Neuronal stem cell (in vitro differentiated cells): Measurements from ENCODE around the gene MDFI.

Source experiments
- DNase-seq: peaks from one replicate; pipeline ENCODE4 v3.0.0-alpha.2; 2013; ENCODE audit warnings: low spot score
- H2AFZ ChIP-seq: one replicate; pipeline ENCODE4 v1.6.1; 2013; ENCODE audit warnings: mild to moderate bottlenecking, low read length, inconsistent platforms
- H2AK5ac ChIP-seq: 2 replicates; pipeline ENCODE4 v1.6.1; 2013; ENCODE audit warnings: low read depth, mild to moderate bottlenecking, inconsistent platforms, low read length, moderate library complexity, mixed read lengths
- H2BK120ac ChIP-seq: 2 replicates; pipeline ENCODE4 v1.6.1; 2013; ENCODE audit warnings: low read depth, mild to moderate bottlenecking, inconsistent platforms, low read length, moderate library complexity, mixed read lengths
- H2BK12ac ChIP-seq: one replicate; pipeline ENCODE4 v1.6.1; 2013; ENCODE audit warnings: low read length, inconsistent platforms
- H2BK15ac ChIP-seq: 2 replicates; pipeline ENCODE4 v1.6.1; 2013; ENCODE audit warnings: mild to moderate bottlenecking, low read length, inconsistent platforms, mixed read lengths
- H2BK5ac ChIP-seq: one replicate; pipeline ENCODE4 v1.6.1; 2013; ENCODE audit warnings: inconsistent platforms, mild to moderate bottlenecking, low read length, moderate library complexity
- H3K14ac ChIP-seq: one replicate; pipeline ENCODE4 v1.6.1; 2013; ENCODE audit warnings: low read length, inconsistent platforms
- H3K18ac ChIP-seq: 2 replicates; pipeline ENCODE4 v1.6.1; 2013; ENCODE audit warnings: low read length, inconsistent platforms
- H3K23ac ChIP-seq: 2 replicates; pipeline ENCODE4 v1.6.1; 2013; ENCODE audit warnings: low read depth, mild to moderate bottlenecking, mixed read lengths, low read length, inconsistent platforms; ENCODE audit not compliant: poor library complexity
- H3K27ac ChIP-seq: replicated peaks from 3 replicates; pipeline ENCODE4 v1.5.1; 2013; ENCODE audit warnings: low read length, inconsistent platforms
- H3K27me3 ChIP-seq, 3 experiments: 2 replicates each; pipeline ENCODE4 v1.6.1; 2013; ENCODE audit warnings: low read length in 3 of 3, mild to moderate bottlenecking in 2 of 3, inconsistent platforms in 1 of 3, low read depth in 1 of 3, mixed read lengths in 1 of 3, moderate library complexity in 1 of 3; ENCODE audit not compliant: control insufficient read depth in 3 of 3, insufficient read depth in 3 of 3
- H3K36me3 ChIP-seq, 2 donors: replicated peaks in 1 of 2; 2 replicates each; pipeline ENCODE4 v1.6.1; 2013; ENCODE audit warnings: low read length in 2 of 2; ENCODE audit not compliant: control insufficient read depth in 2 of 2, insufficient read depth in 2 of 2
- H3K4ac ChIP-seq: 2 replicates; pipeline ENCODE4 v1.6.1; 2013; ENCODE audit warnings: inconsistent platforms, mild to moderate bottlenecking, low read length, moderate library complexity
- H3K4me1 ChIP-seq, 2 donors: 1 replicate in 1 of 2; 2 replicates in 1 of 2; pipeline ENCODE4 v1.6.1; 2013; ENCODE audit warnings: low read length in 2 of 2, low read depth in 1 of 2; ENCODE audit not compliant: control insufficient read depth in 2 of 2, insufficient read depth in 1 of 2
- H3K4me2 ChIP-seq: one replicate; pipeline ENCODE4 v1.6.1; 2013; ENCODE audit warnings: mild to moderate bottlenecking, low read length, inconsistent platforms; ENCODE audit not compliant: insufficient read depth, poor library complexity, severe bottlenecking
- H3K4me3 ChIP-seq, 2 donors: 2 replicates each; pipeline ENCODE4 v1.5.1; 2013; ENCODE audit warnings: low read length in 2 of 2, mild to moderate bottlenecking in 2 of 2, inconsistent platforms in 1 of 2, moderate library complexity in 1 of 2
- H3K79me1 ChIP-seq: one replicate; pipeline ENCODE4 v1.6.1; 2013; ENCODE audit warnings: low read depth, mild to moderate bottlenecking, inconsistent platforms, low read length, moderate library complexity
- H3K9ac ChIP-seq: one replicate; pipeline ENCODE4 v1.6.1; 2013; ENCODE audit warnings: mild to moderate bottlenecking, low read depth, low read length, inconsistent platforms; ENCODE audit not compliant: poor library complexity
- H3K9me3 ChIP-seq, 2 donors: replicated peaks in 1 of 2; 2 replicates each; pipeline versions ENCODE3 to v1.6.1; 2013; ENCODE audit warnings: low read length in 2 of 2, mild to moderate bottlenecking in 2 of 2, inconsistent platforms in 1 of 2, low read depth in 1 of 2, mixed read lengths in 1 of 2, moderate library complexity in 1 of 2; ENCODE audit not compliant: control insufficient read depth in 2 of 2, insufficient read depth in 1 of 2
- H4K8ac ChIP-seq: one replicate; pipeline ENCODE4 v1.6.1; 2013; ENCODE audit warnings: low read depth, mild to moderate bottlenecking, inconsistent platforms, low read length, moderate library complexity
- H4K91ac ChIP-seq: one replicate; pipeline ENCODE4 v1.6.1; 2013; ENCODE audit warnings: low read length, low read depth, mild to moderate bottlenecking, inconsistent platforms; ENCODE audit not compliant: poor library complexity
- WGBS, 2 donors: extraction: QIAGEN DNeasy Blood & Tissue Kit; methylation state at CpG; one replicate each; pipeline ENCODE4 v1.1.7; 2013; ENCODE audit warnings: missing lambda C conversion rate in 2 of 2, mixed read lengths in 1 of 2; ENCODE audit not compliant: insufficient read length in 2 of 2, insufficient replicate concordance in 1 of 2; ENCODE audit errors: extremely low coverage in 2 of 2; 5-methylcytosine and 5-hydroxymethylcytosine counted together

MDFI gene

DNA sequence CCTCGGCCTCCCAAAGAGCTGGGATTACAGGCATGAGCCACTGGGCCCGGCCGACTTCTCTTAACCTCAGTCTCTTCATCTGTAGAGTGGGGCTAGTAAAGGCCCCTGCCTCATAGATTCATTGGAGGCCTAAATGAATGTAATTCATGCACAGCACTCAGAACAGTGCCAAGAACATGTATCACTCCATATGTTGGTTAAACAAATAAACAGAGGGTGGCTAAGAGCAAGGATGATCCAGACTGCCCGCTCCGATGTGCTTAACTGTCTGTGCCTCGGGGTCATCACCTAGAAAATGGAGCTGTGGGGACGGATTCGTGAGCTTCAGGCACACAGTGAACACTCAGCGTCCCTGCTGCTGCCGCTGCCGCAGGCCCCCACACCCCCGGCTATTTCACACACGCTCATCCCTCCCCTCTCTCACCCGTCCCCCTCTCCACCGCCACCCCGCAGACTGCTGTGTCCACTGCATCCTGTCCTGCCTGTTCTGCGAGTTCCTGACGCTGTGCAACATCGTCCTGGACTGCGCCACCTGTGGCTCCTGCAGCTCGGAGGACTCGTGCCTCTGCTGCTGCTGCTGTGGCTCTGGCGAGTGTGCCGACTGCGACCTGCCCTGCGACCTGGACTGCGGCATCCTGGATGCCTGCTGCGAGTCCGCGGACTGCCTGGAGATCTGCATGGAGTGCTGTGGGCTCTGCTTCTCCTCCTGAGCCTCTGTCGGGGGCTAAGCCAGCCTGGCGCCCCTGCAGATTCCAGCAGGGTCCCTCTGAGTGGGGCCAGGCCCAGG is 14.8 kb downstream of the MDFI start:
- Histone ChIP-seq H3K14ac (peak overlapping the region; percentile 66), H2BK5ac (no peak overlapping the region), H2AK5ac (no peak overlapping the region), H3K36me3 (peaks cover 29 to 57% of the 10 kb centered on the region in 2 donors), H3K9ac (peak overlapping the region; percentile 68), H3K4me1 (peaks cover 4 to 10% of the 10 kb centered on the region in 2 donors), H3K79me1 (peaks cover 6% of the 10 kb centered on the region), H2BK12ac (peak overlapping the region; percentile 9), H4K91ac (no peak overlapping the region), H3K23ac (peak overlapping the region; percentile 93), H3K27ac (no peak overlapping the region), H3K4me2 (no peak overlapping the region), H3K18ac (peak overlapping the region; percentile 36), H3K4ac (no peak overlapping the region), H3K9me3 (no peaks in the 10 kb centered on the region), H2AFZ (no peak overlapping the region), H3K27me3 (no peaks in the 10 kb centered on the region), H2BK120ac (no peak overlapping the region), H4K8ac (no peak overlapping the region), H2BK15ac (no peak overlapping the region), H3K4me3 (no peak overlapping the region)
- WGBS, 2 donors, result no CpG with 5 or more reads among the region's 32 CpGs
- no peak for DNase-seq

DNA sequence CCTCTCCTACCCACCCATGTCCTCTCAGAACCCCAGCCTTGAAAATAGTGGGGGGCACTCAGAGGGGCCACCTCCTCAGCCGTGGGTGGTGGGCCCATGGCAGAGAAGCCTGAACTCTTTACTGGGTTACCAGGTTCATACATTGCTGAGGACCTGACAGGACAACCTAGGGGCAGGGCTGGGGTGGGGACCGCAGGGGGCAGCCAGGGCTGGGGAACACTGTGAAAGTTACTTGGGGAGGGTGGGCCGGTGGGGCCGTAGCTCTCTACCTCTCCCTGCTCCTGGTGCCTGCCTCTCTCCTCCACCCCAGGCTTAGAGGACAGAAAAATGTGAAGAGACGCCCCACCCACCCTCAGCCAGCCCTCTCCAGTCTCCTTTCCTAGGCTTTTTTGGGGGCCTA is 15.4 kb downstream of the MDFI start:
- Histone ChIP-seq H4K8ac (no peak overlapping the region), H2AK5ac (no peak overlapping the region), H3K36me3 (peaks cover 26 to 51% of the 10 kb centered on the region in 2 donors), H4K91ac (no peak overlapping the region), H3K4me1 (peaks cover 4 to 10% of the 10 kb centered on the region in 2 donors), H3K27ac (no peak overlapping the region), H3K4ac (no peak overlapping the region), H3K27me3 (no peaks in the 10 kb centered on the region), H3K9ac (no peak overlapping the region), H3K9me3 (no peaks in the 10 kb centered on the region), H2AFZ (no peak overlapping the region), H3K4me2 (no peak overlapping the region), H3K14ac (no peak overlapping the region), H3K18ac (no peak overlapping the region), H3K23ac (no peak overlapping the region), H2BK15ac (no peak overlapping the region), H2BK5ac (no peak overlapping the region), H2BK12ac (no peak overlapping the region), H3K4me3 (no peak overlapping the region), H2BK120ac (no peak overlapping the region), H3K79me1 (peaks cover 6% of the 10 kb centered on the region)
- no CpG with 5 or more reads among the region's 5 CpGs for WGBS, 2 donors
- DNase-seq, result no peak

DNA sequence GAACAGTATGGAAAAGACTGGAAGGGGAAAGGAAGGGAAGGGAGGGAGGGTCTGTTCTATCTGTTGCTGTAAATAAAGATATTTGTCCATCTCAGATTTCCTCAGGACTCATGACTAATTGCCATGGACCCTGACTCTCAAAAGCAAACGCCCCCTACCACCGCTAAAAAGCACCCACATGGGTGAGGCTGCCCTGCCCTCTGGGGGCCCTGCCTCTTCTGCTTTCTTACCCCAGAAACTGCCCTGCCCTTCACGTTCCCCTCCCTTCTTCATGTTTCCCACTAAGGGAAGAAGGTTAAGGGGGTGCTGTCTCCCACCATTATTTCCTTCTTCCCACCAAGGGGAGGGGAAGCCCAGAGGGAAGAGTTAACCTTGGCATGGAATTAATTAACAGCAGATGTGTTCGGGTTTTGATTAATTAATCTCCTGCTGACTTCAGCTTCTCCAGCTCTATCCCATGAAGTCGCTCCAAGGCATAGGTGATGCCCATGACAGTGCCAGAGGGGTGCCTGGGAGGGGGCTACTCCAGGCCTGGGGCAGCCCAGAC is 16.0 kb downstream of the MDFI start:
- Histone ChIP-seq H3K4me3 (no peak overlapping the region), H3K14ac (no peak overlapping the region), H3K9ac (no peak overlapping the region), H3K9me3 (no peaks in the 10 kb centered on the region), H3K79me1 (peaks cover 6% of the 10 kb centered on the region), H3K27me3 (no peaks in the 10 kb centered on the region), H2BK120ac (no peak overlapping the region), H3K36me3 (peaks cover 23 to 46% of the 10 kb centered on the region in 2 donors), H4K8ac (no peak overlapping the region), H2AFZ (no peak overlapping the region), H2BK5ac (peak overlapping the region; percentile 62), H3K4me2 (no peak overlapping the region), H2BK15ac (no peak overlapping the region), H3K27ac (no peak overlapping the region), H3K23ac (no peak overlapping the region), H2BK12ac (no peak overlapping the region), H3K4me1 (peaks cover 4 to 10% of the 10 kb centered on the region in 2 donors), H2AK5ac (no peak overlapping the region), H3K18ac (no peak overlapping the region), H3K4ac (no peak overlapping the region), H4K91ac (no peak overlapping the region)
- DNase-seq, result no peak
- no CpG with 5 or more reads among the region's 5 CpGs for WGBS, 2 donors

DNA sequence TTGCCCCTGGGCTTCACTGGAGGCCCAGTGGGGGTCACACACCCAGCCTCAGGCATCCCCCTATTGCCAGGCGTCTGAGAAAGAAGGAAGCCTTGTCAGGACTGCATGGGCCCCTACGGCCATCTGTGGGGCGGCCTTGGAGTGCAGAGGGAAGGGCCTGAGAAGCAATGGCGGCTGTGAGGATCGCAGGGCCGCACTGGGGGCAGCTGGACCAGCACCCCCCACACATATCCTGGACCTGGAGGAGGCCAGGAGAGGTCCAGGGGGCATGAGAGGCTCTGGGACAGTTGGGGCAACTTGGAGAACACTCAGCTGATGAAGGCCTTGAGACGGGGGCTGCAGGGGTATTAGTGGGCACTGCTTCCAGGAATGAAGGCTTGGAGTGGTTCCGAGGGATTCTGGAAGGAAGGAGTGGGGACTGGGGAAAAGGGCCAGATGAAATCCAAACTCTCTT is 16.5 kb downstream of the MDFI start:
- H3K36me3 ChIP-seq, result peaks cover 19 to 41% of the 10 kb centered on the region in 2 donors
- peaks cover 6% of the 10 kb centered on the region for H3K79me1 ChIP-seq
- H2BK120ac ChIP-seq, result no peak overlapping the region
- no peak overlapping the region for H3K4me2 ChIP-seq
- H2AFZ ChIP-seq, result no peak overlapping the region
- no peak overlapping the region for H3K14ac ChIP-seq
- H2BK12ac ChIP-seq, result no peak overlapping the region
- no peak overlapping the region for H2BK15ac ChIP-seq
- no peaks in the 10 kb centered on the region for H3K9me3 ChIP-seq
- no CpG with 5 or more reads among the region's 8 CpGs for WGBS, 2 donors
- no peak overlapping the region for H3K9ac ChIP-seq
- H3K4me1 ChIP-seq, result peaks cover 4 to 10% of the 10 kb centered on the region in 2 donors
- H2AK5ac ChIP-seq, result no peak overlapping the region
- H3K27me3 ChIP-seq, result no peaks in the 10 kb centered on the region
- H2BK5ac ChIP-seq, result peak overlapping the region; percentile 62
- H4K91ac ChIP-seq, result no peak overlapping the region
- H3K27ac ChIP-seq, result no peak overlapping the region
- H3K4me3 ChIP-seq, result no peak overlapping the region
- H3K4ac ChIP-seq, result no peak overlapping the region
- no peak for DNase-seq
- no peak overlapping the region for H4K8ac ChIP-seq
- H3K23ac ChIP-seq, result peak overlapping the region; percentile 38
- no peak overlapping the region for H3K18ac ChIP-seq
